HUES64 (cell line): ENCODE data around the gene ECHDC1.
A peak's percentile ranks its signal among the peaks of the same experiment; 100 is the strongest.

ENCODE experiments used
- H3K27ac ChIP-seq: 2 replicates; pipeline ENCODE4 v1.7.0; 2013; ENCODE audit warnings: low read depth, low read length, inconsistent platforms
- H3K27me3 ChIP-seq: 2 replicates; pipeline ENCODE4 v1.6.1; 2013; ENCODE audit warnings: mild to moderate bottlenecking, low read length; ENCODE audit not compliant: insufficient read depth
- H3K36me3 ChIP-seq: 2 replicates; pipeline ENCODE4 v1.6.1; 2013; ENCODE audit warnings: mild to moderate bottlenecking, low read length; ENCODE audit not compliant: insufficient read depth
- H3K4me1 ChIP-seq: 2 replicates; pipeline ENCODE4 v1.6.1; 2013; ENCODE audit warnings: mild to moderate bottlenecking, low read length, moderate library complexity; ENCODE audit not compliant: insufficient read depth
- H3K4me3 ChIP-seq: 2 replicates; pipeline ENCODE4 v1.5.1; 2013; ENCODE audit warnings: mild to moderate bottlenecking, low read length, moderate library complexity
- H3K9ac ChIP-seq: 2 replicates; pipeline ENCODE4 v1.6.1; 2013; ENCODE audit warnings: mild to moderate bottlenecking, low read depth, low read length
- H3K9me3 ChIP-seq: 2 replicates; pipeline ENCODE4 v1.6.1; 2013; ENCODE audit warnings: low read depth, low read length; ENCODE audit not compliant: insufficient read depth
- WGBS: fragments of 150-250, 120-280 bp; methylation state at CpG from one replicate; pipeline ENCODE4 v1.1.7; 2013; ENCODE audit warnings: missing lambda C conversion rate; 5-methylcytosine and 5-hydroxymethylcytosine counted together

Gene ECHDC1

GRCh38 chr6:127302728-127303660 is 40.4 kb downstream of the ECHDC1 start:
- Histone ChIP-seq H3K36me3 (peaks cover 16% of the 10 kb centered on the region), H3K9ac (no peak overlapping the region), H3K27ac (no peak overlapping the region), H3K4me3 (no peak overlapping the region), H3K27me3 (no peaks in the 10 kb centered on the region), H3K4me1 (peaks cover 4% of the 10 kb centered on the region; the same call in 1 of the 2 replicates), H3K9me3 (peaks cover 6% of the 10 kb centered on the region; the same call in 1 of the 2 replicates)
- WGBS = 94% methylated on average over 3 of the region's 6 CpGs

- Histone ChIP-seq H3K27ac (no peak overlapping the region), H3K4me3 (no peak overlapping the region), H3K27me3 (no peaks in the 10 kb centered on the region), H3K36me3 (peaks cover 29% of the 10 kb centered on the region), H3K9me3 (peaks cover 14% of the 10 kb centered on the region), H3K4me1 (peaks cover 4% of the 10 kb centered on the region; the same call in 1 of the 2 replicates), H3K9ac (no peak overlapping the region)
- WGBS = 99% methylated on average over 5 of the region's 6 CpGs
These were observed 42.2 kb downstream of the ECHDC1 start for GRCh38 chr6:127301199-127301700.

GRCh38 chr6:127300411-127300810 is 43.0 kb downstream of the ECHDC1 start:
- Histone ChIP-seq H3K4me1 (peaks cover 4% of the 10 kb centered on the region; the same call in 1 of the 2 replicates), H3K27me3 (no peaks in the 10 kb centered on the region), H3K27ac (no peak overlapping the region), H3K9ac (no peak overlapping the region), H3K9me3 (peaks cover 14% of the 10 kb centered on the region), H3K36me3 (peaks cover 32% of the 10 kb centered on the region), H3K4me3 (no peak overlapping the region)

- WGBS = 96% methylated on average over 3 of the region's 4 CpGs
- Histone ChIP-seq H3K36me3 (peaks cover 32% of the 10 kb centered on the region), H3K4me3 (no peak overlapping the region), H3K9ac (no peak overlapping the region), H3K27me3 (no peaks in the 10 kb centered on the region), H3K4me1 (peaks cover 4% of the 10 kb centered on the region; the same call in 1 of the 2 replicates), H3K9me3 (peaks cover 14% of the 10 kb centered on the region), H3K27ac (no peak overlapping the region)
These were observed 43.7 kb downstream of the ECHDC1 start for GRCh38 chr6:127299522-127300240.

GRCh38 chr6:127298475-127298874 is 44.9 kb downstream of the ECHDC1 start:
- H3K4me3 ChIP-seq = no peak overlapping the region
- H3K36me3 ChIP-seq = peaks cover 32% of the 10 kb centered on the region
- H3K9ac ChIP-seq = no peak overlapping the region
- peaks cover 4% of the 10 kb centered on the region; the same call in 1 of the 2 replicates for H3K4me1 ChIP-seq
- H3K27me3 ChIP-seq = no peaks in the 10 kb centered on the region
- H3K27ac ChIP-seq = no peak overlapping the region
- H3K9me3 ChIP-seq = peaks cover 14% of the 10 kb centered on the region
- WGBS = 50% methylated on average over 2 of the region's 2 CpGs

- no peak overlapping the region for H3K9ac ChIP-seq
- no peaks in the 10 kb centered on the region for H3K27me3 ChIP-seq
- peaks cover 4% of the 10 kb centered on the region; the same call in 1 of the 2 replicates for H3K4me1 ChIP-seq
- H3K4me3 ChIP-seq = no peak overlapping the region
- H3K27ac ChIP-seq = peak overlapping the region; percentile 16; the same call in 1 of the 2 replicates
- 94% methylated on average over 4 of the region's 4 CpGs for WGBS
- peaks cover 14% of the 10 kb centered on the region for H3K9me3 ChIP-seq
- H3K36me3 ChIP-seq = peaks cover 36% of the 10 kb centered on the region
These were observed 45.8 kb downstream of the ECHDC1 start for GRCh38 chr6:127297502-127298070.

- H3K4me3 ChIP-seq = no peak overlapping the region
- WGBS = 57% methylated on average over 5 of the region's 5 CpGs
- H3K9ac ChIP-seq = no peak overlapping the region
- no peaks in the 10 kb centered on the region for H3K27me3 ChIP-seq
- peaks cover 50% of the 10 kb centered on the region for H3K36me3 ChIP-seq
- no peak overlapping the region for H3K27ac ChIP-seq
- no peaks in the 10 kb centered on the region for H3K9me3 ChIP-seq
- H3K4me1 ChIP-seq = peaks cover 23% of the 10 kb centered on the region
These were observed 51.9 kb downstream of the ECHDC1 start for GRCh38 chr6:127291495-127291894.

- H3K36me3 ChIP-seq = peaks cover 57% of the 10 kb centered on the region
These were observed 52.8 kb downstream of the ECHDC1 start for GRCh38 chr6:127290391-127291265.

GRCh38 chr6:127289934-127290333 is 53.5 kb downstream of the ECHDC1 start:
- peaks cover 23% of the 10 kb centered on the region for H3K4me1 ChIP-seq
- WGBS = 94% methylated on average over 5 of the region's 5 CpGs
- H3K27me3 ChIP-seq = no peaks in the 10 kb centered on the region
- H3K9ac ChIP-seq = no peak overlapping the region
- H3K4me3 ChIP-seq = no peak overlapping the region
- H3K27ac ChIP-seq = no peak overlapping the region
- H3K36me3 ChIP-seq = peaks cover 63% of the 10 kb centered on the region
- no peaks in the 10 kb centered on the region for H3K9me3 ChIP-seq

More at GRCh38 chr6:127290391-127291265, 52.8 kb downstream of the ECHDC1 start:
- H3K4me3 ChIP-seq = no peak overlapping the region
- H3K4me1 ChIP-seq = peaks cover 23% of the 10 kb centered on the region
- no peaks in the 10 kb centered on the region for H3K9me3 ChIP-seq
- WGBS = 79% methylated on average over 4 of the region's 4 CpGs
- no peak overlapping the region for H3K27ac ChIP-seq
- no peaks in the 10 kb centered on the region for H3K27me3 ChIP-seq
- H3K9ac ChIP-seq = no peak overlapping the region

GRCh38 chr6:127288705-127289104 is 54.7 kb downstream of the ECHDC1 start:
- no peaks in the 10 kb centered on the region for H3K9me3 ChIP-seq
- peaks cover 23% of the 10 kb centered on the region for H3K4me1 ChIP-seq
- no peaks in the 10 kb centered on the region for H3K27me3 ChIP-seq
- no peak overlapping the region for H3K9ac ChIP-seq
- H3K36me3 ChIP-seq = peaks cover 69% of the 10 kb centered on the region
- no peak overlapping the region for H3K4me3 ChIP-seq
- H3K27ac ChIP-seq = no peak overlapping the region
